ENCODE results near the gene NDFIP2.

DNA sequence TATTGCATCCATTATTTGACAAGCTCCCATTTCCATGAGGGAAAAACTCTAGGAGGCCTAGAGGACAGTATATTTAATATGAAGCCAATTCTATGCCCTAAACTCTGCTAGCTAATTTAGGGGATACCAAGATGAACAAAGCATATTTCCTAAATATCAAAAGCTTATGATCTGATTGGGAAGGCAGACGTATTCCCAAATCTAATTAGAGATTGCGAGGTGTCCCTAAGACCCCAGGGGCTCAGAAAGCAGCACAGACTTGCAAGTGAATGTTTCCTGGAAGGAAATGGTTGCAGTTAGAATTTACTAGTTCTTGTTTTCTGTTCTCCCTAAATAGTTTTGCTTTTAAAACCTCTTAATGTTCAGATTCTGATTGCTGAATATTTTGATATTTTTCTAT is 30.7 kb downstream of the NDFIP2 start:
- TF ChIP-seq POLR2A (IDR thresholded peaks at IDR 0.05; ENCODE audit: low read length) (no peak), SMC3 (IDR thresholded peaks at IDR 0.05) (no peak), EP300 (IDR thresholded peaks at IDR 0.05) (no peak), NR3C1 (IDR thresholded peaks at IDR 0.05) (no peak), CHD2 (IDR thresholded peaks at IDR 0.05; ENCODE audit: low read length, partially characterized antibody) (no peak), MAZ (IDR thresholded peaks at IDR 0.05; ENCODE audit: borderline replicate concordance, low read depth, low read length) (no peak), FOSB (CRISPR knock-in tag; IDR thresholded peaks at IDR 0.05) (no peak), REST (IDR thresholded peaks at IDR 0.05) (no peak)
- TF ChIP-seq, protein P1, sequence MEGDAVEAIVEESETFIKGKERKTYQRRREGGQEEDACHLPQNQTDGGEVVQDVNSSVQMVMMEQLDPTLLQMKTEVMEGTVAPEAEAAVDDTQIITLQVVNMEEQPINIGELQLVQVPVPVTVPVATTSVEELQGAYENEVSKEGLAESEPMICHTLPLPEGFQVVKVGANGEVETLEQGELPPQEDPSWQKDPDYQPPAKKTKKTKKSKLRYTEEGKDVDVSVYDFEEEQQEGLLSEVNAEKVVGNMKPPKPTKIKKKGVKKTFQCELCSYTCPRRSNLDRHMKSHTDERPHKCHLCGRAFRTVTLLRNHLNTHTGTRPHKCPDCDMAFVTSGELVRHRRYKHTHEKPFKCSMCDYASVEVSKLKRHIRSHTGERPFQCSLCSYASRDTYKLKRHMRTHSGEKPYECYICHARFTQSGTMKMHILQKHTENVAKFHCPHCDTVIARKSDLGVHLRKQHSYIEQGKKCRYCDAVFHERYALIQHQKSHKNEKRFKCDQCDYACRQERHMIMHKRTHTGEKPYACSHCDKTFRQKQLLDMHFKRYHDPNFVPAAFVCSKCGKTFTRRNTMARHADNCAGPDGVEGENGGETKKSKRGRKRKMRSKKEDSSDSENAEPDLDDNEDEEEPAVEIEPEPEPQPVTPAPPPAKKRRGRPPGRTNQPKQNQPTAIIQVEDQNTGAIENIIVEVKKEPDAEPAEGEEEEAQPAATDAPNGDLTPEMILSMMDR (IDR thresholded peaks at IDR 0.05) = no peak
- TF ChIP-seq, protein P2, sequence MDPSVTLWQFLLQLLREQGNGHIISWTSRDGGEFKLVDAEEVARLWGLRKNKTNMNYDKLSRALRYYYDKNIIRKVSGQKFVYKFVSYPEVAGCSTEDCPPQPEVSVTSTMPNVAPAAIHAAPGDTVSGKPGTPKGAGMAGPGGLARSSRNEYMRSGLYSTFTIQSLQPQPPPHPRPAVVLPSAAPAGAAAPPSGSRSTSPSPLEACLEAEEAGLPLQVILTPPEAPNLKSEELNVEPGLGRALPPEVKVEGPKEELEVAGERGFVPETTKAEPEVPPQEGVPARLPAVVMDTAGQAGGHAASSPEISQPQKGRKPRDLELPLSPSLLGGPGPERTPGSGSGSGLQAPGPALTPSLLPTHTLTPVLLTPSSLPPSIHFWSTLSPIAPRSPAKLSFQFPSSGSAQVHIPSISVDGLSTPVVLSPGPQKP (IDR thresholded peaks at IDR 0.05; ENCODE audit: low read depth, low read length) = no peak

Data from A549 (cell line).